Body of pancreas (tissue), 4 donors: ENCODE results near the gene CACNA1G. TPM values are rescaled to one million over a fixed set of nuclear protein-coding genes. Genes with fewer than 3 reads are reported as not detected.

Source experiments
- ATAC-seq: fragments of 150-250 bp; one replicate; pipeline ENCODE4 v1.9.1; 2016
- DNase-seq, 4 donors: peaks; one replicate each; pipeline ENCODE4 v3.0.0-alpha.2; 2019
- H3K27ac ChIP-seq, 4 donors: fragments of 200-600 bp; sonication (generic); 1 replicate in 3 of 4; 2 replicates in 1 of 4; pipeline versions ENCODE4 v1.5.1 to v1.6.1; 2016 to 2019; ENCODE audit warnings: mild to moderate bottlenecking in 1 of 4, mixed read lengths in 1 of 4, moderate library complexity in 1 of 4
- H3K27me3 ChIP-seq, 2 donors: fragments of 200-600 bp; sonication (generic); one replicate each; pipeline ENCODE4 v1.6.0; 2016; ENCODE audit warnings: mild to moderate bottlenecking in 1 of 2
- H3K36me3 ChIP-seq, 2 donors: fragments of 200-600 bp; sonication (generic); replicated peaks in 1 of 2; 2 replicates each; pipeline ENCODE4 v1.5.1; 2016; ENCODE audit warnings: low read depth in 2 of 2; ENCODE audit not compliant: insufficient read depth in 1 of 2
- H3K4me1 ChIP-seq: fragments of 200-600 bp; sonication (generic); one replicate; pipeline ENCODE4 v1.6.0; 2016
- H3K4me3 ChIP-seq, 2 donors: fragments of 200-600 bp; sonication (generic); 1 replicate in 1 of 2; 2 replicates in 1 of 2; pipeline ENCODE4 v1.5.1; 2016 to 2019
- H3K9me3 ChIP-seq, 3 donors: fragments of 200-600 bp; sonication (generic); 1 replicate in 2 of 3; 2 replicates in 1 of 3; pipeline ENCODE4 v1.5.1; 2016
- CTCF ChIP-seq, 7 experiments: fragments of 450-650 bp in 4 of 7; fragments of 200-600 bp in 3 of 7; sonication (generic) in 3 of 7; IDR thresholded peaks; one replicate each; pipeline ENCODE4 v1.5.1; 2016 to 2019; ENCODE audit warnings: antibody characterized with exemption in 7 of 7
- POLR2A ChIP-seq, 3 donors: fragments of 450-650 bp; IDR thresholded peaks; one replicate each; pipeline ENCODE4 v1.6.1; 2016; ENCODE audit warnings: antibody characterized with exemption in 3 of 3, mild to moderate bottlenecking in 2 of 3
- WGBS, 2 donors: methylation state at CpG; one replicate each; pipeline ENCODE4 v1.1.5; 2017; 5-methylcytosine and 5-hydroxymethylcytosine counted together
- intact Hi-C: fragments of 100-400 bp; cut with DNase I; formaldehyde crosslinking; loops from one replicate; pipeline ENCODE4 v1.15.1; 2023
- total RNA-seq, 2 donors: library from RNA; depleted of rRNA; stranded (reverse); fragments of >200 nt; gene quantifications; one replicate each; pipeline ENCODE4 v1.1.0, GENCODE V29; 2016

CACNA1G gene
- total RNA-seq, 2 donors from 2014 or later, result 0.26 to 0.33 TPM

- WGBS, 2 donors, result 50 to 61% methylated on average over 3 of the region's 3 CpGs
These were observed 75.1 kb downstream of the CACNA1G start for GRCh38 chr17:50635732-50635981.

GRCh38 chr17:50635982-50636803 lies 75.7 kb downstream of the CACNA1G start:
- intact Hi-C loops, result no loop called here
- H3K4me1 ChIP-seq, result peaks cover 72% of the 10 kb centered on the region

More at GRCh38 chr17:50635732-50635981, 75.1 kb downstream of the CACNA1G start:
- peaks cover 72% of the 10 kb centered on the region for H3K4me1 ChIP-seq
- DNase-seq, result no peak
- ATAC-seq, result no peak
- H3K36me3 ChIP-seq, result no peaks in the 10 kb centered on the region
- TF ChIP-seq POLR2A (IDR thresholded peaks at IDR 0.05) (no peak), CTCF (IDR thresholded peaks at IDR 0.05) (no peak)
- H3K27me3 ChIP-seq, result no peaks in the 10 kb centered on the region
- H3K4me3 ChIP-seq, result peak overlapping the region in 1 of 2 donors; percentile 37
- peak overlapping the region; percentile 82 to 89 (median 86) for H3K27ac ChIP-seq
- H3K9me3 ChIP-seq, result no peaks in the 10 kb centered on the region
- intact Hi-C loops, result no loop called here

GRCh38 chr17:50636804-50637195 lies 76.3 kb downstream of the CACNA1G start:
- no peak for ATAC-seq
- Histone ChIP-seq H3K4me3 (no peak overlapping the region), H3K9me3 (no peaks in the 10 kb centered on the region), H3K27me3 (no peaks in the 10 kb centered on the region), H3K36me3 (no peaks in the 10 kb centered on the region), H3K27ac (peak overlapping the region; percentile 82 to 89 (median 86)), H3K4me1 (peaks cover 77% of the 10 kb centered on the region)
- intact Hi-C loops, result no loop called here
- no peak for DNase-seq
- whole genome bisulfite sequencing, 2 donors, result 86 to 94% methylated on average over 6 to 7 of the region's 7 CpGs
- no peak for TF ChIP-seq POLR2A (IDR thresholded peaks at IDR 0.05)
- no peak for TF ChIP-seq CTCF (IDR thresholded peaks at IDR 0.05)

More at GRCh38 chr17:50635982-50636803, 75.7 kb downstream of the CACNA1G start:
- Histone ChIP-seq H3K4me3 (no peak overlapping the region), H3K9me3 (no peaks in the 10 kb centered on the region), H3K27ac (peak overlapping the region; percentile 82 to 89 (median 86)), H3K27me3 (no peaks in the 10 kb centered on the region), H3K36me3 (no peaks in the 10 kb centered on the region)
- TF ChIP-seq POLR2A (IDR thresholded peaks at IDR 0.05) (peak in 1 of 3 donors; percentile 28), CTCF (IDR thresholded peaks at IDR 0.05) (no peak)
- ATAC-seq, result no peak
- WGBS, 2 donors, result 51 to 75% methylated on average over 8 to 9 of the region's 9 CpGs
- peak in 2 of 4 donors; percentile 39 to 74 for DNase-seq

- WGBS, 2 donors, result 61 to 64% methylated on average over 7 of the region's 7 CpGs
- no peaks in the 10 kb centered on the region for H3K36me3 ChIP-seq
- peak overlapping the region; percentile 82 to 89 (median 86) for H3K27ac ChIP-seq
- DNase-seq (no peak), ATAC-seq (no peak)
- no peaks in the 10 kb centered on the region for H3K9me3 ChIP-seq
- peaks cover 89% of the 10 kb centered on the region for H3K4me1 ChIP-seq
- TF ChIP-seq POLR2A (IDR thresholded peaks at IDR 0.05) (peak in 1 of 3 donors; percentile 30), CTCF (IDR thresholded peaks at IDR 0.05) (no peak)
- H3K4me3 ChIP-seq, result no peak overlapping the region
- intact Hi-C loops, result no loop called here
- H3K27me3 ChIP-seq, result no peaks in the 10 kb centered on the region
These were observed 77.5 kb downstream of the CACNA1G start for GRCh38 chr17:50637829-50638605.
